Lung (tissue), 12 donors: ENCODE results near the gene SRR. TPM values are rescaled to one million over a fixed set of nuclear protein-coding genes. Genes with fewer than 3 reads are reported as not detected.

Experiments used
- ATAC-seq: fragments of 200-7000 bp; cut with Tn5 transposase; one replicate; pipeline ENCODE4 v1.9.1; 2020; ENCODE audit warnings: moderate number of reproducible peaks; ENCODE audit not compliant: insufficient read depth, low FRiP score
- DNase-seq, 3 donors: peaks; one replicate each; pipeline ENCODE4 v3.0.0-alpha.2; 2013 to 2017
- H3K27ac ChIP-seq, 2 donors: one replicate each; pipeline ENCODE4 v1.5.1; 2013; ENCODE audit warnings: mild to moderate bottlenecking in 2 of 2, moderate library complexity in 2 of 2, control low read depth in 1 of 2, inconsistent platforms in 1 of 2, low read depth in 1 of 2, low read length in 1 of 2
- H3K27me3 ChIP-seq, 3 donors: one replicate each; pipeline ENCODE4 v1.5.1; 2013; ENCODE audit warnings: low read length in 2 of 3; ENCODE audit not compliant: control insufficient read depth in 3 of 3, insufficient read depth in 3 of 3
- H3K36me3 ChIP-seq, 4 donors: one replicate each; pipeline ENCODE4 v1.5.1; 2013; ENCODE audit warnings: low read length in 4 of 4, mild to moderate bottlenecking in 1 of 4, moderate library complexity in 1 of 4; ENCODE audit not compliant: control insufficient read depth in 4 of 4, insufficient read depth in 4 of 4
- H3K4me1 ChIP-seq, 5 donors: one replicate each; pipeline ENCODE4 v1.5.1; 2013; ENCODE audit warnings: low read length in 5 of 5, mild to moderate bottlenecking in 2 of 5, moderate library complexity in 1 of 5; ENCODE audit not compliant: control insufficient read depth in 5 of 5, insufficient read depth in 5 of 5
- H3K4me3 ChIP-seq: one replicate; pipeline ENCODE4 v1.5.1; 2013; ENCODE audit warnings: mild to moderate bottlenecking, control low read depth, moderate library complexity
- H3K9ac ChIP-seq, 2 donors: one replicate each; pipeline ENCODE4 v1.5.1; 2013; ENCODE audit warnings: low read length in 2 of 2, control low read depth in 1 of 2; ENCODE audit not compliant: insufficient read depth in 1 of 2
- H3K9me3 ChIP-seq, 4 donors: one replicate each; pipeline ENCODE4 v1.5.1; 2013; ENCODE audit warnings: low read length in 3 of 4, mild to moderate bottlenecking in 1 of 4, moderate library complexity in 1 of 4; ENCODE audit not compliant: control insufficient read depth in 4 of 4, insufficient read depth in 3 of 4
- WGBS, 2 donors: extraction: QIAGEN DNeasy Blood & Tissue Kit; methylation state at CpG; one replicate each; pipeline ENCODE4 v1.1.7; 2013; 5-methylcytosine and 5-hydroxymethylcytosine counted together
- polyA plus RNA-seq, 2 donors: library from polyadenylated mRNA; stranded (reverse); fragments of 200-250 nt; gene quantifications; one replicate each; pipeline ENCODE4 v1.2.1, GENCODE V29; 2013
- total RNA-seq, 2 donors: library from RNA; depleted of rRNA in 1 of 2; stranded (reverse); fragments of >200 nt in 1 of 2; gene quantifications; one replicate each; pipeline ENCODE4 v1.2.1, GENCODE V29; 2014 to 2021
- TF ChIP-seq, protein P1 (sequence below): IDR thresholded peaks from 2 replicates; pipeline ENCODE4 v1.5.1; 2012; ENCODE audit warnings: mild to moderate bottlenecking; ENCODE audit errors: control extremely low read depth, extremely low read depth
- donor health status: control.
- donor health status: control.
- donor health status: Bipolar disorder and iron deficiency.
- donor health status: healthy.
- donor health status: DM: yes; HTN: yes; CAD: no.

SRR gene
- total and polyA plus RNA-seq, 4 donors: 5.0 to 17.3 (median 7.8) TPM

DNA sequence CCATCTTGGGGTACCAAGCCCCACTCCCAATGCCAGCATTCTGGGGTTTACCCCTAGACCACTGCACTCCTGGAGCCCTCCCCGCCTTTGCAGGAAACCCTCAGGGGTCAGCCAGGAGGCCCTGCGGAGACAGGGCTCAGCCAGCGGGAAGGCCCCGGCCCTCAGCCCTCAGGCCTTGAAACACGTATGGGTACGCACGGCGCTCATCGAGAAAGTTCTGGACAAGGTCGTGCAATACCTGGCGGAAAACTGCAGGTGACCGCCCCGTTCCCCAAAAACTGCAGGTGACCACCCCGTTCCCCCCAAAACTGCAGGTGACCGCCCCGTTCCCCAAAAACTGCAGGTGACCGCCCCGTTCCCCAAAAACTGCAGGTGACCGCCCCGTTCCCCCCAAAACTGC is 58.3 kb downstream of the SRR start:
- Histone ChIP-seq H3K27me3 (no peaks in the 10 kb centered on the region), H3K27ac (no peak overlapping the region), H3K36me3 (peaks cover 0 to 37% (median 8%) of the 10 kb centered on the region in 4 donors), H3K9ac (no peak overlapping the region), H3K9me3 (no peaks in the 10 kb centered on the region), H3K4me1 (peaks cover 0 to 13% (median 3%) of the 10 kb centered on the region in 5 donors), H3K4me3 (no peak overlapping the region)
- TF ChIP-seq, protein P1, sequence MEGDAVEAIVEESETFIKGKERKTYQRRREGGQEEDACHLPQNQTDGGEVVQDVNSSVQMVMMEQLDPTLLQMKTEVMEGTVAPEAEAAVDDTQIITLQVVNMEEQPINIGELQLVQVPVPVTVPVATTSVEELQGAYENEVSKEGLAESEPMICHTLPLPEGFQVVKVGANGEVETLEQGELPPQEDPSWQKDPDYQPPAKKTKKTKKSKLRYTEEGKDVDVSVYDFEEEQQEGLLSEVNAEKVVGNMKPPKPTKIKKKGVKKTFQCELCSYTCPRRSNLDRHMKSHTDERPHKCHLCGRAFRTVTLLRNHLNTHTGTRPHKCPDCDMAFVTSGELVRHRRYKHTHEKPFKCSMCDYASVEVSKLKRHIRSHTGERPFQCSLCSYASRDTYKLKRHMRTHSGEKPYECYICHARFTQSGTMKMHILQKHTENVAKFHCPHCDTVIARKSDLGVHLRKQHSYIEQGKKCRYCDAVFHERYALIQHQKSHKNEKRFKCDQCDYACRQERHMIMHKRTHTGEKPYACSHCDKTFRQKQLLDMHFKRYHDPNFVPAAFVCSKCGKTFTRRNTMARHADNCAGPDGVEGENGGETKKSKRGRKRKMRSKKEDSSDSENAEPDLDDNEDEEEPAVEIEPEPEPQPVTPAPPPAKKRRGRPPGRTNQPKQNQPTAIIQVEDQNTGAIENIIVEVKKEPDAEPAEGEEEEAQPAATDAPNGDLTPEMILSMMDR: no peak
- WGBS, 2 donors: 96 to 98% methylated on average over 20 of the region's 20 CpGs
- no peak for DNase-seq
- no peak for ATAC-seq

DNA sequence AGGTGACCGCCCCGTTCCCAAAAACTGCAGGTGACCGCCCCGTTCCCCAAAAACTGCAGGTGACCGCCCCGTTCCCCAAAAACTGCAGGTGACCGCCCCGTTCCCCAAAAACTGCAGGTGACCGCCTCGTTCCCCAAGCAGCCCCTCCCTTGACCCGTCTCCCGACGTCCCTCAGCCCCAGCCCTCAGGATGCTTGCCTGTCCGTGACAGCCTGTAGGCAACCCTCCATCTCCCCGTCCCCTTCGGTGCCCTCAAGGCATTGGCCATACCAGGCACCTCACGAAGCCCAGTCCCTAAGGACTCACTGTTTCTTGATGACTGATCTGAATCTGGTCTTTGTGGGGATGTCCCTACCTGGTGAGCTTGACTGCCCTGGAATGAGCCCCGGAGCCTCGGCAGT is 58.7 kb downstream of the SRR start:
- H3K9ac ChIP-seq: no peak overlapping the region
- no peak overlapping the region for H3K4me3 ChIP-seq
- H3K27me3 ChIP-seq: no peaks in the 10 kb centered on the region
- DNase-seq: no peak
- 92 to 96% methylated on average over 19 of the region's 19 CpGs for whole genome bisulfite sequencing, 2 donors
- H3K9me3 ChIP-seq: no peaks in the 10 kb centered on the region
- no peak for ATAC-seq
- peaks cover 0 to 13% (median 3%) of the 10 kb centered on the region in 5 donors for H3K4me1 ChIP-seq
- no peak overlapping the region for H3K27ac ChIP-seq
- TF ChIP-seq, protein P1: no peak
- peaks cover 0 to 39% (median 8%) of the 10 kb centered on the region in 4 donors for H3K36me3 ChIP-seq

DNA sequence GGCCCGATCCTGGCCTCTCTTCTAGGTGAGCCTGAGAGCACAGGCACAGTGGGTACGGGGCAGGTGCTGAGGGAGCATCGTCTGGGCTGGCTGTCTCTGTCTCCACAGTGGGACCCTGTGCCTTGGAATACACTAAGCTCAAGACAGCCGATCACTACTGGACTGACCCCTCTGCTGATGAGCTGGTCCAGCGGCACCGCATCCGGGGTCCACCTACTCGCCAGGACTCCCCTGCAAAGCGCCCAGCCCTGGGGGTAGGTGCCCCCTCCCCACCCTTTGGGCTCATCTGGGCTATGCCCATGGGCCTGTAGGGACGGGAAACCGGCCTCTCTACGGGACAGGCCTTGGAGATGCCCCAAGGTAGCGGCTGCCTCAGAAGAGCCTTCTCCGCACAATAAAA is 59.1 kb downstream of the SRR start:
- TF ChIP-seq, protein P1: no peak
- Histone ChIP-seq H3K27me3 (no peaks in the 10 kb centered on the region), H3K27ac (no peak overlapping the region), H3K9me3 (no peaks in the 10 kb centered on the region), H3K36me3 (peaks cover 0 to 39% (median 8%) of the 10 kb centered on the region in 4 donors), H3K4me3 (no peak overlapping the region), H3K4me1 (peaks cover 0 to 13% (median 3%) of the 10 kb centered on the region in 5 donors), H3K9ac (no peak overlapping the region)
- ATAC-seq (no peak), DNase-seq (no peak)
- WGBS, 2 donors: 97% methylated on average over 14 of the region's 14 CpGs

DNA sequence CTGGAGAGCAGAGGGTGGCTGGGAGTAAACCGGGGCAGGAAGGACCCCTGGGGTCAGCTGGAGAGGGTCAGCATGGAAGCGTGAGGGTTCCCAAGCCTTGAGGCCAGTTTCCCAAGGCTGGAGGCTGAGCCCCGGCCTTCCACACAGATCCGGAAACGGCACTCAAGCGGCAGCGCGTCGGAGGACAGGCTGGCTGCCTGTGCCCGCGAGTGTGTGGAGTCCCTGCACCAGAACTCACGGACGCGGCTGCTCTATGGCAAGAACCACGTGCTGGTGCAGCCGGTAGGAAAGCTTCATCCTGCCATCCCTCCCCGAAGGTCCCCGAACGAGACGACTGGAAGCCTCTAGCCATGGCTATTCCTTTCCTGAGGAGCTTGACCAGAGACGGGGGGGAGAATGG is 59.6 kb downstream of the SRR start:
- WGBS, 2 donors: 94 to 96% methylated on average over 21 of the region's 21 CpGs
- Histone ChIP-seq H3K4me1 (peaks cover 0 to 13% (median 3%) of the 10 kb centered on the region in 5 donors), H3K36me3 (peaks cover 0 to 39% (median 8%) of the 10 kb centered on the region in 4 donors), H3K27ac (no peak overlapping the region), H3K9me3 (no peaks in the 10 kb centered on the region), H3K9ac (no peak overlapping the region), H3K4me3 (no peak overlapping the region), H3K27me3 (no peaks in the 10 kb centered on the region)
- no peak for DNase-seq
- TF ChIP-seq, protein P1: no peak
- no peak for ATAC-seq
